DOHH2 (cell line): ENCODE data around the gene PHACTR1.

Experiments used
- H3F3A ChIP-seq: fragments of 200-600 bp; sonication (generic), shearing (Covaris generic); 2 replicates; pipeline ENCODE4 v1.6.0; 2016; ENCODE audit warnings: antibody characterized with exemption, mild to moderate bottlenecking; ENCODE audit not compliant: control insufficient read depth, insufficient read depth
- H3K27ac ChIP-seq: fragments of 200-600 bp; sonication (generic); 2 replicates; pipeline ENCODE4 v1.5.1; 2014; ENCODE audit warnings: low read depth, mild to moderate bottlenecking, low read length, moderate library complexity
- H3K27me3 ChIP-seq: fragments of 200-600 bp; sonication (generic); 2 replicates; pipeline ENCODE4 v1.6.1; 2014; ENCODE audit warnings: mild to moderate bottlenecking, low read length, mixed read lengths; ENCODE audit not compliant: control insufficient read depth
- H3K36me3 ChIP-seq: fragments of 200-600 bp; sonication (generic); 2 replicates; pipeline ENCODE4 v1.6.1; 2014; ENCODE audit warnings: mild to moderate bottlenecking, low read length, moderate library complexity, mixed read lengths; ENCODE audit not compliant: control insufficient read depth
- H3K4me1 ChIP-seq: fragments of 200-600 bp; sonication (generic); 2 replicates; pipeline ENCODE4 v1.6.1; 2014; ENCODE audit warnings: mild to moderate bottlenecking, low read length, mixed read lengths; ENCODE audit not compliant: control insufficient read depth
- H3K4me2 ChIP-seq: fragments of 200-600 bp; sonication (generic); 2 replicates; pipeline ENCODE4 v1.6.0; 2014; ENCODE audit warnings: mild to moderate bottlenecking, low read length, moderate library complexity
- H3K4me3 ChIP-seq: fragments of 200-600 bp; sonication (generic); 2 replicates; pipeline ENCODE4 v1.5.1; 2014; ENCODE audit warnings: mild to moderate bottlenecking, low read length, mixed read lengths
- H3K79me2 ChIP-seq: fragments of 200-600 bp; sonication (generic); 2 replicates; pipeline ENCODE4 v1.6.1; 2014; ENCODE audit warnings: mild to moderate bottlenecking, low read length, mixed read lengths; ENCODE audit not compliant: control insufficient read depth
- H3K9me2 ChIP-seq: fragments of 200-600 bp; sonication (generic); replicated peaks from 2 replicates; pipeline ENCODE4 v1.6.1; 2014; ENCODE audit warnings: mild to moderate bottlenecking, low read length, mixed read lengths; ENCODE audit not compliant: control insufficient read depth
- H3K9me3 ChIP-seq: fragments of 200-600 bp; sonication (generic); 2 replicates; pipeline ENCODE4 v1.6.1; 2014; ENCODE audit warnings: antibody characterized with exemption, low read length, mixed read lengths; ENCODE audit not compliant: control insufficient read depth, insufficient read depth
- H4K20me1 ChIP-seq: fragments of 200-600 bp; sonication (generic); 2 replicates; pipeline ENCODE4 v1.6.0; 2014; ENCODE audit warnings: low read depth, mild to moderate bottlenecking, antibody characterized with exemption, low read length, moderate library complexity; ENCODE audit not compliant: control insufficient read depth, insufficient read depth
- EZH2phosphoT487 ChIP-seq: fragments of 200-600 bp; sonication (generic); IDR thresholded peaks from 2 replicates; pipeline ENCODE4 v1.6.1; 2017; ENCODE audit warnings: borderline replicate concordance, mild to moderate bottlenecking, antibody characterized with exemption, low read length, moderate library complexity, mixed read lengths
- TF ChIP-seq, protein P1 (sequence below): fragments of 200-600 bp; sonication (generic); IDR thresholded peaks from one replicate; pipeline ENCODE4 v1.5.1; 2014; ENCODE audit warnings: antibody characterized with exemption, mild to moderate bottlenecking, low read depth, low read length; ENCODE audit not compliant: poor library complexity, severe bottlenecking

Gene PHACTR1

DNA sequence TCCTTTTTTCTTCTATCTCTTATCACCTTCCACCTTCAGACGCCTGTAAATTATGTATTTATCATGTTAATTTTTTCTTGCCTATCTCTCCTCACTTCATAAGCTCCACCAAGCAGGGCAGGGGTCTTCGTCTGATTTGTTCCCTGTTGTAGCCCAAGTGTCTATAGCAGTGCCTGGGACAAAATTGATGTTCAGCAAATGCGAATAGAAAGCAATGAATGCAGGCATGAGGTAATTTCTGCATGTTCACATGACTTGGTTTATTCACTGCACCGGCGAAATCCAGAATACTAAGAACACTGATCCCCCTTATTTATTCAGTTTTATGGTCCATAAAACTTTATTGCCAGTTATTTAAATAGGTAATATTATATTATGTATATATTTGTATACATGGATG lies 449.7 kb downstream of the PHACTR1 start:
- Histone ChIP-seq H3K4me1 (peaks cover 3% of the 10 kb centered on the region), H4K20me1 (no peaks in the 10 kb centered on the region), H3K4me2 (no peak overlapping the region), H3K4me3 (no peak overlapping the region), H3K79me2 (no peaks in the 10 kb centered on the region), H3K9me3 (no peaks in the 10 kb centered on the region), H3K9me2 (no peaks in the 10 kb centered on the region), H3K27me3 (peaks cover 10% of the 10 kb centered on the region; the same call in 1 of the 2 replicates), H3F3A (no peaks in the 10 kb centered on the region), H3K36me3 (no peaks in the 10 kb centered on the region), H3K27ac (no peak overlapping the region)
- TF ChIP-seq, protein P1, sequence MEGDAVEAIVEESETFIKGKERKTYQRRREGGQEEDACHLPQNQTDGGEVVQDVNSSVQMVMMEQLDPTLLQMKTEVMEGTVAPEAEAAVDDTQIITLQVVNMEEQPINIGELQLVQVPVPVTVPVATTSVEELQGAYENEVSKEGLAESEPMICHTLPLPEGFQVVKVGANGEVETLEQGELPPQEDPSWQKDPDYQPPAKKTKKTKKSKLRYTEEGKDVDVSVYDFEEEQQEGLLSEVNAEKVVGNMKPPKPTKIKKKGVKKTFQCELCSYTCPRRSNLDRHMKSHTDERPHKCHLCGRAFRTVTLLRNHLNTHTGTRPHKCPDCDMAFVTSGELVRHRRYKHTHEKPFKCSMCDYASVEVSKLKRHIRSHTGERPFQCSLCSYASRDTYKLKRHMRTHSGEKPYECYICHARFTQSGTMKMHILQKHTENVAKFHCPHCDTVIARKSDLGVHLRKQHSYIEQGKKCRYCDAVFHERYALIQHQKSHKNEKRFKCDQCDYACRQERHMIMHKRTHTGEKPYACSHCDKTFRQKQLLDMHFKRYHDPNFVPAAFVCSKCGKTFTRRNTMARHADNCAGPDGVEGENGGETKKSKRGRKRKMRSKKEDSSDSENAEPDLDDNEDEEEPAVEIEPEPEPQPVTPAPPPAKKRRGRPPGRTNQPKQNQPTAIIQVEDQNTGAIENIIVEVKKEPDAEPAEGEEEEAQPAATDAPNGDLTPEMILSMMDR = no peak
- TF ChIP-seq EZH2phosphoT487 = no peak

DNA sequence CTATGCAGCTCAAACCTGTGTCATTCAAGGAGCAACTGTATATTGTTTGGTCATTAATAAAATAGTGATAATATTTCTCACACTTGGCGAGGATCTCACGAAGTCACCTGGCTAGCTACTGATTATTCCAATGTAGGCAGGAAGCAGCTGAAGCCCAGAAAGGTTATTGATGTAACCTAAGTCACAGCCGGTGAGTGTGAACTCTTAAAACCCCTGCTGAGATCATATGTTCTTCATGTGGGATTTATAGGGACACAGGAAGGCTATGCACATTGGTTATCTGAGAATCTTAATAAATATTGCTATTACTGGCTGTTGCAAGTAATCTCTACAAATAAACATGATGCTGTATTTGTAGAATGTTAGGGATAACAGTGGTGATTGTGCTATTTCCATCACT lies 450.3 kb downstream of the PHACTR1 start:
- Histone ChIP-seq H3K27ac (no peak overlapping the region), H3K9me2 (no peaks in the 10 kb centered on the region), H3F3A (no peaks in the 10 kb centered on the region), H3K4me2 (no peak overlapping the region), H3K27me3 (peaks cover 10% of the 10 kb centered on the region; the same call in 1 of the 2 replicates), H3K4me3 (no peak overlapping the region), H3K79me2 (no peaks in the 10 kb centered on the region), H4K20me1 (no peaks in the 10 kb centered on the region), H3K36me3 (no peaks in the 10 kb centered on the region), H3K9me3 (no peaks in the 10 kb centered on the region), H3K4me1 (peaks cover 3% of the 10 kb centered on the region)
- TF ChIP-seq EZH2phosphoT487 = no peak
- TF ChIP-seq, protein P1 = no peak

DNA sequence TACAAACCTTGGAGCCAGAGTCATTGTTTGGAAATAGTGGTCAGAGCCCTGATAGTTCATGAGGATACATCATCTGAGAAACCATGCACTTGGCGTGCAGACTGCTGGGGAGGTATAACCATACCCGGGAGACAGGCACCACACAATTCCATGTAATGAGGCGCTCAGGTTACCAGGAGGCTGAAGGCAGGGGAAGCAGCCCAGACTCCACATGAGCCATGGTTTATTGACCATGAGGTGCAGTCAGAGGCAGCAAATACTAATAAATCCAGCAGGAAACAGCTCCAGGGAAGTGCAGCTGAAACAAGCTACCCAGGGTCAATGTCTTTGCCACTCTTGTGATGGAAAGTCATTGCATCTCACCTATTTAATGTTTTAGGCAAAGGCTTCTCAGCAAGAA lies 455.7 kb downstream of the PHACTR1 start:
- H3K4me3 ChIP-seq = no peak overlapping the region
- H3K27me3 ChIP-seq = peaks cover 31% of the 10 kb centered on the region
- H3K4me1 ChIP-seq = no peaks in the 10 kb centered on the region
- H3K27ac ChIP-seq = no peak overlapping the region
- no peak overlapping the region for H3K4me2 ChIP-seq
- no peaks in the 10 kb centered on the region for H3K9me3 ChIP-seq
- H3F3A ChIP-seq = no peaks in the 10 kb centered on the region
- no peaks in the 10 kb centered on the region for H4K20me1 ChIP-seq
- no peaks in the 10 kb centered on the region for H3K9me2 ChIP-seq
- no peaks in the 10 kb centered on the region for H3K79me2 ChIP-seq
- H3K36me3 ChIP-seq = no peaks in the 10 kb centered on the region
- TF ChIP-seq, protein P1 = no peak
- TF ChIP-seq EZH2phosphoT487 = no peak

DNA sequence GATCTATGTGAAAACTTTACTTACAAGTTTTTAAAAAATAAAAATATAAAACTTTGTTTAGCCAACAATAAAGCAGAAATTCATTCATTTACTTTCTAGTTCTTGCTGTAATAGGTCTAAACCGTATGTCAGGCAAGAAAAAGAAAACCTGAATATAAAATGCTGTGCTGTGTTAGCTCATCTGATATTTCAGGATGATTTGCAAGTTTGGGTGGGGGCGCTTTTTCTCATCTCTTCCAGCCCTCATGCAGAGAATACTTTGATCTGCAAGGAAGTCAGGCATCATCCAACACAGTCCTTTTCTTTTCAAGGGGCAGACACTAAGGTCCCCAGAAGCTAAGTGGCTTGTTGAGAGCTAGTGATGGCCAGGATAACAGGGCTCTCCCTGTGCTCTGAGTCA lies 458.5 kb downstream of the PHACTR1 start:
- H3K4me2 ChIP-seq = no peak overlapping the region
- no peak overlapping the region for H3K27ac ChIP-seq

More for the DNA sequence above, 458.5 kb downstream of the PHACTR1 start:
- no peaks in the 10 kb centered on the region for H3F3A ChIP-seq
- H3K4me1 ChIP-seq = peaks cover 6% of the 10 kb centered on the region
- H3K79me2 ChIP-seq = no peaks in the 10 kb centered on the region
- no peaks in the 10 kb centered on the region for H3K9me2 ChIP-seq
- TF ChIP-seq, protein P1 = no peak
- TF ChIP-seq EZH2phosphoT487 = no peak
- H3K9me3 ChIP-seq = no peaks in the 10 kb centered on the region
- H3K27me3 ChIP-seq = peaks cover 21% of the 10 kb centered on the region
- H3K36me3 ChIP-seq = no peaks in the 10 kb centered on the region
- no peaks in the 10 kb centered on the region for H4K20me1 ChIP-seq
- no peak overlapping the region for H3K4me3 ChIP-seq
